Germinal center (tissue), 1 donor: Measurements from ENCODE around the gene TESK2.
A peak's percentile ranks its signal among the peaks of the same experiment; 100 is the strongest.
"Not testable (repeated sequence)": the region's sequence is repeated elsewhere in the genome, so short reads cannot be mapped to it uniquely, and the experiment has no call there.

ENCODE experiments used
- DNase-seq: peaks from one replicate; pipeline ENCODE4 v3.0.0; 2012; ENCODE audit warnings: mixed read lengths, low spot score

The TESK2 gene

DNA sequence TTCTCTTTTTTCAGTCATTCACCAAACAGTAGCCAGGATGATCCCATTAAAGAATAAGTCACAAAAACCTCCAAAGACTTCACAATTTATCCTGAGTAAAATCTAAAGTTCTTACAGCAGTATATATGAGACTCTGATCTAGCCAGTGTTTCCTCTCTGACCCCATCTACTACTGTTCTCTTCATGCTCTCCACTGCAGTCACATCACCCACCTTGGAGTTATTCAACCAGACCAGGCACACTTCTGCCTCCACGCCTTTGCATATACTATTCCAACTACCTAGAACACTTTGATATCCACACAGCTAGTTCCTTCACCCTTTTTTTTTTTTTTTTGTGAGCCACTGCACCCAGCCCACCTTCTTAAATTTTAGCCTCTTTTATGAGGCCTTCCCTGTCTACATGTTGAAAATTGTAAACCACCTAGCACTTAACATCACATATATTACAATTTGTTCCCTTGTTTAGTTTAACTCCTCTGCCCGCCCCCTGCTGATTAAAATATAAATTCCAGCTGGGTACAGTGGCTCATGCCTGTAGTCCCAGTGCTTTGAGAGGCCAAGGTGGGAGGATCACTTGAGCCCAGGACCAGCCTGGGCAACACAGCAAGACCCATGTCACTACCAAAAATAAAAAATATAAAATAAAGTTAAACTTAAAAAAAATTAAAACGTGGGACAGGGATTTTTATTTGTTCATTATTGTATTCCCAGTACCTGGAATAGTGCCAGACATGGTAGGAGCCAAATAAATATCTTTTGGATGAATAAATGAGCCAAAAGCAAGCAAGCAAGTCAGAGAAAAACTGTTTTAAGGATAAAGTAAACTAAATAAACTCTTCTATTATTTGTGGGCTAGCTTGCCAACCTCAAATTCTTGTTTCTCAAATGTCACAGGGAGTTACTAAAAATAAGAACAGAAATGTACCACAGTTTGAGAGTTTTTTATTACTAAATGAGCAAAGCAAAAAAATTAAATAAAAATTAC, 115.6 kb downstream of the TESK2 start:
- DNase-seq: peak; percentile 24

- DNase-seq: no peak
Observed at GRCh38 chr1:45373573-45373972, 117.4 kb downstream of the TESK2 start.

DNA sequence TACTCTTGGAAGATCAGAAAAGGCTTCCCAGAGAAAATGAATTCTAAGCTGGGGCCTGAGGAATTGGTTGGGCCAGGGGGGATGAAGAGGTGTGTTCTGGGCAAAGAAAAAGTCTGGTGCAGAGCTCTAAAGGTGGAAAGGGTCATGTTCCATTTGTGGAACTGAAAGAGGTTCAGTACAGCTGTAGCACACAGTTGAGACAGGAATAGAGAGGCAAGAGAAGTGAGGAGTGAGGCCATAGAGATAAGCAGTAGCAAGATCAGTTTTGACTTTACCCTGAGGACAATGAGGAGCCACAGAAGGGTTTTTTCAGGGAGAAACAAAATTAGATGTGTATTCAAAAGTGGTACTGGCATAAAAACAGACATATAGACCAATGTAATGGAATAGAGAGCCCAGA, 120.4 kb downstream of the TESK2 start:
- DNase-seq: no peak

GRCh38 chr1:45365051-45365450, 125.9 kb downstream of the TESK2 start:
- no peak for DNase-seq

GRCh38 chr1:45364294-45364693, 126.7 kb downstream of the TESK2 start:
- no peak for DNase-seq

GRCh38 chr1:45360981-45361380, 130.0 kb downstream of the TESK2 start:
- DNase-seq: not testable (repeated sequence)

DNA sequence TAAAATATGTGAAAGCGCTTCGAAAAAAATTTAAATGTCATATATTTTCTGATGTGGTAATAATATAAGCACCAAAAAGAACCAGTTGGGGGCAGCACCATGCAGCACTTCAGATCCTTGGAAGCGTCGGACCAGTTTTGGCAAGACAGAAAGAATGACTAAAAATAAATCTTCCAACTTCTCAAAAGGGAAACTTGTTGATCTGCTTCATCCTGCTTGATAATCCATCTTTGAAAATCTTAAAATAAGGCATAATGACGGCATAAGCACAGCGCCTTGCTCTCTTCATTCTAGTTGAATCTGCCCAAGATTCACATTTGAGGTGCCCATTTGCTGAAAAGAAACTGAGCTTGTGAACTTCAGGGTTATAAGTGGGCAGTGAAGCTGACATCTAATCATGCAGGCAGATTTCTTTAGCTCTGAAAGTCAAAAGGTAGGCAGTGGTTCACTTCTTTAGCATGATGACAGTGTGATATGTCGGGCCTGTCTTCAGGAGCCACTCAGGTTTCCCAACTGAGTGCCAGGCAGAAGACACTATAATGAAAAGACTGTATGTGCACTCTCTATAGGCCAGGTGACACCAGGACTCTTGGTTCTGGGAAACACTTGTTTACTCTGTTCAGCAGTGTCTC, 131.0 kb downstream of the TESK2 start:
- DNase-seq: peak; percentile 18

GRCh38 chr1:45356186-45356585, 134.8 kb downstream of the TESK2 start:
- no peak for DNase-seq

GRCh38 chr1:45355683-45356082, 135.3 kb downstream of the TESK2 start:
- no peak for DNase-seq

DNA sequence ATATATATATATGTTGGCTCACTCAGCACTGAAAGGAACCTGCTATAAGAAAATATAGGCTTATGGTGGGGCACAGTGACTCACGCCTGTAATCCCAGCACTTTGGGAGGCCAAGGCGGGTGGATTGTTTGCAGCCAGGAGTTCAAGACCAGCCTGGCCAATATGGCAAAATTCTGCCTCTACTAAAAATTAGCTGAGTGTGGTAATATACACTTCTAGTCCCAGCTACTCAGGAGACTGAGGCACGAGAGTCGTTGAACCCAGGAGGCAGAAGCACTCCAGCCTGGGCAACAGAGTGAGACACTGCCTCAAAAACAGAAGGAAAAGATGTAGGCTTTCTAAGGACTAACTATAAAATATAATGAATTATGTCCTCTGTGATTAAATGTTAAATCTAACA, 136.1 kb downstream of the TESK2 start:
- no peak for DNase-seq

GRCh38 chr1:45353685-45354084, 137.3 kb downstream of the TESK2 start:
- no peak for DNase-seq

DNA sequence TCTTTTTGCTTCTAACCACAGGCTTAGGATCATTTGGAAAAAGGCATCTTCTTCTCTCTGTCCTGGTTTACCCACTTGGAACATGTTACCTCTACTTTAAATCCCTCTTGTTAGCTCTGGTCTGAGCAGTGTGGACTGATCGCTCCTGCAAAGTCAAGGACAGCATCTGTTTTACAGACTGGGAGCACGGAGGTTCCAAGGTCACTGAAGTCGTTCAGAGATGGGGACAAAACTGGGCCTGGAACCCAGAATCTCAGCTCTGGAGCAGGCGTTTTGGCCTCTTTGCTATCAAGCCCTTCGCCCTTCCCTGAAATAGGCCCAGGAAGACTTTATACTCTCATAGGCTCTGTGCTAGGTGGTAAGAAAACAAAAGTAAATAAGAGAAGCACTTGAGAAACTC, 139.5 kb downstream of the TESK2 start:
- no peak for DNase-seq

GRCh38 chr1:45348966-45349677, 141.8 kb downstream of the TESK2 start:
- no peak for DNase-seq

- DNase-seq: no peak
Observed at GRCh38 chr1:45348609-45348965, 142.4 kb downstream of the TESK2 start.

GRCh38 chr1:45348020-45348419, 142.9 kb downstream of the TESK2 start:
- no peak for DNase-seq

DNA sequence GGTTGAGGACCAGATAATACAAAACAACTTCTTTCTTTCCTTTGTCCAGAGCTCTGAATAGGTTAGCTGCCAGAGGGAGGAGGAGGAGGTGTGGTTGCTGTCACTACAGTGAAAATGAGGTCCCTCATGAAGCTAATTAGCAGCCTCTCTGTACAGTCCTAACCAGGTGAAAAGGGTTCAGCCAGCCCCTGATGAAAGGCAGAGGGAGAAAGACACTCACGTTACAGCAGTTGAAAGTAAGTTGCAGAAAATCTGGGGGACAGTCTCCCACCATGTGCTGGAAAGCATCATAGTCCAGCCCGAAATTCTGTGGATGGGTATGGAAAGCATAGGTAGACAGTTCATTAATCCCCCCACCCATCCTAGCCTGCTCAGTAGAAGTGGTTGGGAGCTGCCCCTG, 144.5 kb downstream of the TESK2 start:
- no peak for DNase-seq

DNA sequence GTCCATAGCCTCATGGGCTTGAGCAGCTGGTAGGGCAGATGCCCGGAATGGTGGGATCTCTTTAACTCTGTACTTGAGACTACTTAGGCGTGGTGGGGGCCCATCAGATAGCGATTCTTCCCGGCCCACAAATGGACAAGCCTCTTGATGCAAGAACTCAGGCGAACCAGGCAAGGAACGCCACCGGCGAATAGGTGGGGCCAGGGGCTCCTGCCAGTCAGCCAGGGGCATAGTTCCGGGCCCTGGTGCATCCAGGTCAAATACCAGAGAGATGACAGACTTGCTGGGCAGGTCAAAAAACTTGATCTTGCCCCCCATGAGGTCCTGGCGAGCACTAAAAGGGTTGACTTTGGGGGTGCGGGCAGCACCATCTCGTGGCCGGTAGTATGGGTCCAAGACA, 145.9 kb downstream of the TESK2 start:
- no peak for DNase-seq

- DNase-seq: no peak
Observed at GRCh38 chr1:45344499-45344898, 146.5 kb downstream of the TESK2 start.

- peak; percentile 26 for DNase-seq
Observed at GRCh38 chr1:45340816-45341466, 150.0 kb downstream of the TESK2 start.

DNA sequence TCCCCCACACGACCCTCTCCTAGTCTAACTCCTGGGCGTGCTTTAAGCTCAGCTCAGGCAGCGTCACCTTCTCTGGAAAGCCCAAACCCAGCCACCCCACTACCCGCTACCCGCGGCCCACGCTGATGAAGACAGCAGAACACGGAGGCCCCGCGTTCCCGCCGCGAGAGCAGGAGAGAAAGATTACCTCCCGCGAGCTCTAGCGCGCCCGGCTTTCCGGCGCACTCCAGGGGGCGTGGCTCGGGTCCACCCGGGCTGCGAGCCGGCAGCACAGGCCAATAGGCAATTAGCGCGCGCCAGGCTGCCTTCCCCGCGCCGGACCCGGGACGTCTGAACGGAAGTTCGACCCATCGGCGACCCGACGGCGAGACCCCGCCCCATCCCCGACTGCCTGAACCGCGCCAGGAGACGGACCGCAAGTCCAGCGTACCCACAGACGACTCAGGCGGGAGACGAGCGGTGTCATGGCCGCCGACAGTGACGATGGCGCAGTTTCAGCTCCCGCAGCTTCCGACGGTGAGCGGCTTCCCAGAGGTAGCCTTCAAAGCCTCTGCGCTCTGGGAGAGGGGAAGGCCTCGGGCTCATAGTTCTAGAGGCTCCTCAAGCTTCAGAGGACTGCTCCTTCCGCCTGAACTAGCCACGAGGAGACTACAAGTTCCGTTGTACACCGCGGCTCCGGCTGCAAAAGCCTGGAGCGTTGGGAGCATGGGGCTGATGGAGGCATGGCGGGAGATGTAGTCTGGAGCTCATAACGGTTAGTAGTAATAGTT, 151.0 kb downstream of the TESK2 start, which contains the start of the genes MUTYH and TOE1:
MUTYH (minus strand) TSS at position 652 of the 770 bp plus-strand sequence. CDS start 5,935 bp downstream, outside the sequence.
TOE1 (plus strand) TSS at position 382 of the 770 bp plus-strand sequence; CDS start at position 465, 83 bp downstream.
- DNase-seq: peak; percentile 95
